ENCODE measurements around the gene ARHGEF11. TPM values are rescaled to one million over a fixed set of nuclear protein-coding genes. Genes with fewer than 3 reads are reported as not detected.

ARHGEF11 gene
- total and polyA plus RNA-seq, 4 donors = 5.8 to 23.7 (median 9.8) TPM

DNA sequence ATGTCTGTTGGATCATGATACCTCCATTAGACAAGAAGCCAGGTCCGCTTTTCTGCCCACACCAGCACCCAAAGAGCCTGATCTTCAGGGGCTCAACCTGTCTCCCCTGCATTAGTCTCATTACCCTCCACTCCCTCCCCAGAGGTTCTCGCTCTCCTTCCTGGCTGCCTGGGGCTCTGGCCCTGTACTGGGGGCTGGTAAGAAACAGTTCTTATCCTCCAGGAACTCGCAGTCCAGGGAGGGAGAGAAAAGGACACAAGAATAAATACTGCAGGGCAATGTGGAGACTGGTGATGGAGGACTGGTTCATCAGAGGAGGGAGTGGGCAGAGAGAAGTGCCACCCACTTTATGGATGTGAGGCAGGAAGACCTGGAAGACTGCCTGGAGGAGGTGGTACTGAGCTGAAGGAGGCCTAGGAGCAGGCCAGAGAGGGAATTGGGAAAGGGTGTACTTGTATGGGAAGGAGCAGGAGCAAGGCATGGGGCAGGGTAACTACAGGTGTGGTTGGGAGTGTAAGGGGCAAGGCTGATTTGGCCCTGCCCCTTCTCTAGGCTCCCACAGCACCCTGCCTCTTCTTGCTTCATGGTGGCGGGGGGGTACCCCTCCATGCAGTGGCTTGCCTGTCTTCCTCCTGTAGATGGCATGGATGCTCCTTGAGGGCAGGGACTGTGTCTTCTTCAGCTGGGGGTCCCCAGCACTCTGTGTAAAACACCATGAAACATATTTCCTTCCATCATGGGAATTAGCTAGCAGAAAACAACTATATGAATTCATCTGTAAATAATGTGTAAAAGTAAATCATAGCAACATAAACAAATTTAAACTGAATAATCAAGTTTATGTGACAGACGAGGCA lies 120.2 kb downstream of the ARHGEF11 start:
- TF ChIP-seq, protein P1, sequence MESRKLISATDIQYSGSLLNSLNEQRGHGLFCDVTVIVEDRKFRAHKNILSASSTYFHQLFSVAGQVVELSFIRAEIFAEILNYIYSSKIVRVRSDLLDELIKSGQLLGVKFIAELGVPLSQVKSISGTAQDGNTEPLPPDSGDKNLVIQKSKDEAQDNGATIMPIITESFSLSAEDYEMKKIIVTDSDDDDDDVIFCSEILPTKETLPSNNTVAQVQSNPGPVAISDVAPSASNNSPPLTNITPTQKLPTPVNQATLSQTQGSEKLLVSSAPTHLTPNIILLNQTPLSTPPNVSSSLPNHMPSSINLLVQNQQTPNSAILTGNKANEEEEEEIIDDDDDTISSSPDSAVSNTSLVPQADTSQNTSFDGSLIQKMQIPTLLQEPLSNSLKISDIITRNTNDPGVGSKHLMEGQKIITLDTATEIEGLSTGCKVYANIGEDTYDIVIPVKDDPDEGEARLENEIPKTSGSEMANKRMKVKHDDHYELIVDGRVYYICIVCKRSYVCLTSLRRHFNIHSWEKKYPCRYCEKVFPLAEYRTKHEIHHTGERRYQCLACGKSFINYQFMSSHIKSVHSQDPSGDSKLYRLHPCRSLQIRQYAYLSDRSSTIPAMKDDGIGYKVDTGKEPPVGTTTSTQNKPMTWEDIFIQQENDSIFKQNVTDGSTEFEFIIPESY (IDR thresholded peaks at IDR 0.05) = no peak
- no peak overlapping the region for H3K27ac ChIP-seq (ENCODE audit: low read depth in 1 of 2, low read length in 2 of 2)
- H3K4me1 ChIP-seq (ENCODE audit: control insufficient read depth in 4 of 4, insufficient read depth in 4 of 4, low read length in 3 of 4) = peaks cover 8 to 23% (median 9%) of the 10 kb centered on the region in 4 donors
- no peaks in the 10 kb centered on the region for H3K9me3 ChIP-seq (ENCODE audit: control insufficient read depth in 4 of 4, low read length in 3 of 4)
- H3K9ac ChIP-seq (ENCODE audit: low read depth in 1 of 2, low read length in 2 of 2) = no peak overlapping the region
- 74% methylated on average over 5 of the region's 5 CpGs for WGBS
- peaks cover 0 to 30% (median 17%) of the 10 kb centered on the region in 4 donors for H3K27me3 ChIP-seq (ENCODE audit: control insufficient read depth in 4 of 4, insufficient read depth in 4 of 4, low read length in 3 of 4)
- no peaks in the 10 kb centered on the region for H3K36me3 ChIP-seq (ENCODE audit: control insufficient read depth in 4 of 4, insufficient read depth in 3 of 4, low read depth in 1 of 4, low read length in 3 of 4)
- H3K4me3 ChIP-seq (ENCODE audit: low read depth in 1 of 3, low read length in 3 of 3) = no peak overlapping the region
- no peak for DNase-seq (ENCODE audit: low spot score)

- Histone ChIP-seq H3K27me3 (ENCODE audit: control insufficient read depth in 4 of 4, insufficient read depth in 4 of 4, low read length in 3 of 4) (peaks cover 0 to 36% (median 17%) of the 10 kb centered on the region in 4 donors), H3K4me1 (ENCODE audit: control insufficient read depth in 4 of 4, insufficient read depth in 4 of 4, low read length in 3 of 4) (peaks cover 8 to 26% (median 11%) of the 10 kb centered on the region in 4 donors), H3K9me3 (ENCODE audit: control insufficient read depth in 4 of 4, low read length in 3 of 4) (no peaks in the 10 kb centered on the region), H3K9ac (ENCODE audit: low read depth in 1 of 2, low read length in 2 of 2) (no peak overlapping the region), H3K36me3 (ENCODE audit: control insufficient read depth in 4 of 4, insufficient read depth in 3 of 4, low read depth in 1 of 4, low read length in 3 of 4) (no peaks in the 10 kb centered on the region), H3K4me3 (ENCODE audit: low read depth in 1 of 3, low read length in 3 of 3) (no peak overlapping the region), H3K27ac (ENCODE audit: low read depth in 1 of 2, low read length in 2 of 2) (no peak overlapping the region)
- 28% methylated on average over 22 of the region's 22 CpGs for WGBS
- no peak for DNase-seq (ENCODE audit: low spot score)
- TF ChIP-seq, protein P2, sequence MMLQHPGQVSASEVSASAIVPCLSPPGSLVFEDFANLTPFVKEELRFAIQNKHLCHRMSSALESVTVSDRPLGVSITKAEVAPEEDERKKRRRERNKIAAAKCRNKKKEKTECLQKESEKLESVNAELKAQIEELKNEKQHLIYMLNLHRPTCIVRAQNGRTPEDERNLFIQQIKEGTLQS (IDR thresholded peaks at IDR 0.05) = no peak
- TF ChIP-seq RXRA (IDR thresholded peaks at IDR 0.05) (no peak), EGR1 (IDR thresholded peaks at IDR 0.05; ENCODE audit: low read depth in 2 of 2) (no peak), NR2F2 (IDR thresholded peaks at IDR 0.05) (no peak), REST (IDR thresholded peaks at IDR 0.05) (no peak), JUND (IDR thresholded peaks at IDR 0.05) (no peak)
- TF ChIP-seq, protein P1 (IDR thresholded peaks at IDR 0.05) = no peak
Observed at GRCh38 chr1:156924478-156925153, 120.9 kb downstream of the ARHGEF11 start.
